WTC11 (cell line): Measurements from ENCODE around the gene CARD11.

ENCODE experiments used
- CREM ChIP-seq: sonication (generic); formaldehyde crosslinking; IDR thresholded peaks from 2 replicates; pipeline ENCODE4 v1.8.1; 2022; ENCODE audit warnings: mild to moderate bottlenecking, missing genetic modification reagents, moderate library complexity
- CTCF ChIP-seq: fragments of 200-600 bp; IDR thresholded peaks from 2 replicates; pipeline ENCODE4 v1.8.0; 2022; ENCODE audit warnings: antibody characterized with exemption
- E2F1 ChIP-seq: sonication (generic); formaldehyde crosslinking; IDR thresholded peaks from 2 replicates; pipeline ENCODE4 v1.8.0; 2022; ENCODE audit warnings: mild to moderate bottlenecking, missing genetic modification reagents
- ELF4 ChIP-seq: sonication (generic); formaldehyde crosslinking; IDR thresholded peaks from 2 replicates; pipeline ENCODE4 v1.8.1; 2022; ENCODE audit warnings: low read depth, mild to moderate bottlenecking, moderate library complexity, missing genetic modification reagents
- ESRRA ChIP-seq: sonication (generic); formaldehyde crosslinking; IDR thresholded peaks from 2 replicates; pipeline ENCODE4 v1.8.1; 2022; ENCODE audit warnings: mild to moderate bottlenecking, missing genetic modification reagents, borderline replicate concordance
- ETV6 ChIP-seq: sonication (generic); formaldehyde crosslinking; IDR thresholded peaks from 2 replicates; pipeline ENCODE4 v1.8.1; 2022; ENCODE audit warnings: mild to moderate bottlenecking, missing genetic modification reagents
- KAT7 ChIP-seq: sonication (generic); formaldehyde crosslinking; IDR thresholded peaks from 2 replicates; pipeline ENCODE4 v1.8.1; 2023; ENCODE audit warnings: missing genetic modification reagents, mild to moderate bottlenecking, borderline replicate concordance
- MLX ChIP-seq: sonication (generic); formaldehyde crosslinking; IDR thresholded peaks from 2 replicates; pipeline ENCODE4 v1.8.1; 2023; ENCODE audit warnings: mild to moderate bottlenecking, missing genetic modification reagents, moderate library complexity
- ZBTB43 ChIP-seq: sonication (generic); formaldehyde crosslinking; IDR thresholded peaks from 2 replicates; pipeline ENCODE4 v1.8.1; 2023; ENCODE audit warnings: mild to moderate bottlenecking, missing genetic modification reagents
- TF ChIP-seq, protein P1 (sequence below): sonication (generic); formaldehyde crosslinking; conservative IDR thresholded peaks from 2 replicates; pipeline ENCODE4 v1.8.1; 2022; ENCODE audit warnings: mild to moderate bottlenecking, missing genetic modification reagents
- TF ChIP-seq, protein P2 (sequence below): sonication (generic); formaldehyde crosslinking; IDR thresholded peaks from 2 replicates; pipeline ENCODE4 v1.8.0; 2022; ENCODE audit warnings: mild to moderate bottlenecking, missing genetic modification reagents

- TF ChIP-seq ELF4 (CRISPR knock-in tag) (no peak), ETV6 (CRISPR knock-in tag) (no peak), CTCF (no peak), ZBTB43 (no peak), CREM (CRISPR knock-in tag) (no peak), E2F1 (CRISPR knock-in tag) (no peak), MLX (CRISPR knock-in tag) (no peak), ESRRA (CRISPR knock-in tag) (no peak), KAT7 (no peak)
- TF ChIP-seq, protein P1, sequence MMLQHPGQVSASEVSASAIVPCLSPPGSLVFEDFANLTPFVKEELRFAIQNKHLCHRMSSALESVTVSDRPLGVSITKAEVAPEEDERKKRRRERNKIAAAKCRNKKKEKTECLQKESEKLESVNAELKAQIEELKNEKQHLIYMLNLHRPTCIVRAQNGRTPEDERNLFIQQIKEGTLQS (CRISPR knock-in tag), result no peak
- TF ChIP-seq, protein P2, sequence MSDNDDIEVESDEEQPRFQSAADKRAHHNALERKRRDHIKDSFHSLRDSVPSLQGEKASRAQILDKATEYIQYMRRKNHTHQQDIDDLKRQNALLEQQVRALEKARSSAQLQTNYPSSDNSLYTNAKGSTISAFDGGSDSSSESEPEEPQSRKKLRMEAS, result no peak
Measured at GRCh38 chr7:2930310-2931033, 113.2 kb downstream of the CARD11 start.
